Activated CD8-positive, alpha-beta memory T cell treated with anti-CD3 and anti-CD28 coated beads for 24 hours (primary cell): ENCODE measurements around the gene CABS1.

Experiments used
- DNase-seq: peaks from one replicate; pipeline ENCODE4 v3.0.0-alpha.2; 2020

Gene CABS1

GRCh38 chr4:70334681-70335080 lies at the start of gene CABS1:
Gene CABS1 (plus strand): TSS chr4:70334981. CDS start chr4:70335040, 59 bp downstream.
- no peak for DNase-seq

GRCh38 chr4:70288651-70289050 lies 46.1 kb upstream of the CABS1 start:
- DNase-seq: no peak

GRCh38 chr4:70291341-70291740 lies 43.4 kb upstream of the CABS1 start:
- no peak for DNase-seq

GRCh38 chr4:70297576-70297975 lies 37.2 kb upstream of the CABS1 start:
- DNase-seq: no peak

- DNase-seq: no peak
Measured at GRCh38 chr4:70298051-70298450, 36.7 kb upstream of the CABS1 start.

- no peak for DNase-seq
Measured at GRCh38 chr4:70299643-70300042, 35.1 kb upstream of the CABS1 start.

GRCh38 chr4:70300215-70300614 lies 34.6 kb upstream of the CABS1 start:
- no peak for DNase-seq

- no peak for DNase-seq
Measured at GRCh38 chr4:70303090-70303489, 31.7 kb upstream of the CABS1 start.

GRCh38 chr4:70305601-70306000 lies 29.2 kb upstream of the CABS1 start:
- DNase-seq: no peak

GRCh38 chr4:70306076-70306475 lies 28.7 kb upstream of the CABS1 start:
- no peak for DNase-seq

- no peak for DNase-seq
Measured at GRCh38 chr4:70313736-70314135, 21.0 kb upstream of the CABS1 start.

GRCh38 chr4:70315928-70316327 lies 18.9 kb upstream of the CABS1 start:
- DNase-seq: no peak

GRCh38 chr4:70326052-70326451 lies 8.7 kb upstream of the CABS1 start:
- DNase-seq: no peak

- DNase-seq: no peak
Measured at GRCh38 chr4:70336043-70336442, 1.3 kb downstream of the CABS1 start.

- DNase-seq: no peak
Measured at GRCh38 chr4:70337886-70338420, 3.2 kb downstream of the CABS1 start.

GRCh38 chr4:70356185-70356584 lies 21.4 kb downstream of the CABS1 start:
- DNase-seq: no peak

- no peak for DNase-seq
Measured at GRCh38 chr4:70359115-70359661, 24.4 kb downstream of the CABS1 start.

GRCh38 chr4:70360460-70360859 lies 25.7 kb downstream of the CABS1 start, which contains the start of gene SMR3A:
Gene SMR3A (plus strand): TSS chr4:70360760. CDS start chr4:70362116, 1,356 bp downstream.
- no peak for DNase-seq

GRCh38 chr4:70364002-70364401 lies 29.2 kb downstream of the CABS1 start:
- DNase-seq: no peak

GRCh38 chr4:70365479-70365878 lies 30.7 kb downstream of the CABS1 start:
- DNase-seq: no peak

- DNase-seq: no peak
Measured at GRCh38 chr4:70367813-70368212, 33.0 kb downstream of the CABS1 start.

- DNase-seq: no peak
Measured at GRCh38 chr4:70371987-70372386, 37.2 kb downstream of the CABS1 start.

- DNase-seq: no peak
Measured at GRCh38 chr4:70372760-70373159, 38.0 kb downstream of the CABS1 start.

GRCh38 chr4:70380578-70380977 lies 45.8 kb downstream of the CABS1 start:
- no peak for DNase-seq

GRCh38 chr4:70382691-70383181 lies 48.0 kb downstream of the CABS1 start, which contains the start of gene SMR3B:
Gene SMR3B (plus strand): TSS chr4:70383131. CDS start chr4:70384511, 1,380 bp downstream.
- DNase-seq: no peak
